Neuronal stem cell (in vitro differentiated cells): ENCODE results near the gene OR4Q2. TPM values are rescaled to one million over a fixed set of nuclear protein-coding genes. Genes with fewer than 3 reads are reported as not detected.
A peak's percentile ranks its signal among the peaks of the same experiment; 100 is the strongest.
"Not testable (repeated sequence)": the region's sequence is repeated elsewhere in the genome, so short reads cannot be mapped to it uniquely, and the experiment has no call there.

Experiments used
- DNase-seq: peaks from one replicate; pipeline ENCODE4 v3.0.0-alpha.2; 2013; ENCODE audit warnings: low spot score
- H2AFZ ChIP-seq: one replicate; pipeline ENCODE4 v1.6.1; 2013; ENCODE audit warnings: mild to moderate bottlenecking, low read length, inconsistent platforms
- H2AK5ac ChIP-seq: 2 replicates; pipeline ENCODE4 v1.6.1; 2013; ENCODE audit warnings: low read depth, mild to moderate bottlenecking, inconsistent platforms, low read length, moderate library complexity, mixed read lengths
- H2BK120ac ChIP-seq: 2 replicates; pipeline ENCODE4 v1.6.1; 2013; ENCODE audit warnings: low read depth, mild to moderate bottlenecking, inconsistent platforms, low read length, moderate library complexity, mixed read lengths
- H2BK12ac ChIP-seq: one replicate; pipeline ENCODE4 v1.6.1; 2013; ENCODE audit warnings: low read length, inconsistent platforms
- H2BK15ac ChIP-seq: 2 replicates; pipeline ENCODE4 v1.6.1; 2013; ENCODE audit warnings: mild to moderate bottlenecking, low read length, inconsistent platforms, mixed read lengths
- H2BK5ac ChIP-seq: one replicate; pipeline ENCODE4 v1.6.1; 2013; ENCODE audit warnings: inconsistent platforms, mild to moderate bottlenecking, low read length, moderate library complexity
- H3K14ac ChIP-seq: one replicate; pipeline ENCODE4 v1.6.1; 2013; ENCODE audit warnings: low read length, inconsistent platforms
- H3K18ac ChIP-seq: 2 replicates; pipeline ENCODE4 v1.6.1; 2013; ENCODE audit warnings: low read length, inconsistent platforms
- H3K23ac ChIP-seq: 2 replicates; pipeline ENCODE4 v1.6.1; 2013; ENCODE audit warnings: low read depth, mild to moderate bottlenecking, mixed read lengths, low read length, inconsistent platforms; ENCODE audit not compliant: poor library complexity
- H3K27ac ChIP-seq: replicated peaks from 3 replicates; pipeline ENCODE4 v1.5.1; 2013; ENCODE audit warnings: low read length, inconsistent platforms
- H3K27me3 ChIP-seq, 3 experiments: 2 replicates each; pipeline ENCODE4 v1.6.1; 2013; ENCODE audit warnings: low read length in 3 of 3, mild to moderate bottlenecking in 2 of 3, inconsistent platforms in 1 of 3, low read depth in 1 of 3, mixed read lengths in 1 of 3, moderate library complexity in 1 of 3; ENCODE audit not compliant: control insufficient read depth in 3 of 3, insufficient read depth in 3 of 3
- H3K36me3 ChIP-seq, 2 donors: replicated peaks in 1 of 2; 2 replicates each; pipeline ENCODE4 v1.6.1; 2013; ENCODE audit warnings: low read length in 2 of 2; ENCODE audit not compliant: control insufficient read depth in 2 of 2, insufficient read depth in 2 of 2
- H3K4ac ChIP-seq: 2 replicates; pipeline ENCODE4 v1.6.1; 2013; ENCODE audit warnings: inconsistent platforms, mild to moderate bottlenecking, low read length, moderate library complexity
- H3K4me1 ChIP-seq, 2 donors: 1 replicate in 1 of 2; 2 replicates in 1 of 2; pipeline ENCODE4 v1.6.1; 2013; ENCODE audit warnings: low read length in 2 of 2, low read depth in 1 of 2; ENCODE audit not compliant: control insufficient read depth in 2 of 2, insufficient read depth in 1 of 2
- H3K4me2 ChIP-seq: one replicate; pipeline ENCODE4 v1.6.1; 2013; ENCODE audit warnings: mild to moderate bottlenecking, low read length, inconsistent platforms; ENCODE audit not compliant: insufficient read depth, poor library complexity, severe bottlenecking
- H3K4me3 ChIP-seq, 2 donors: 2 replicates each; pipeline ENCODE4 v1.5.1; 2013; ENCODE audit warnings: low read length in 2 of 2, mild to moderate bottlenecking in 2 of 2, inconsistent platforms in 1 of 2, moderate library complexity in 1 of 2
- H3K79me1 ChIP-seq: one replicate; pipeline ENCODE4 v1.6.1; 2013; ENCODE audit warnings: low read depth, mild to moderate bottlenecking, inconsistent platforms, low read length, moderate library complexity
- H3K9ac ChIP-seq: one replicate; pipeline ENCODE4 v1.6.1; 2013; ENCODE audit warnings: mild to moderate bottlenecking, low read depth, low read length, inconsistent platforms; ENCODE audit not compliant: poor library complexity
- H3K9me3 ChIP-seq, 2 donors: replicated peaks in 1 of 2; 2 replicates each; pipeline versions ENCODE3 to v1.6.1; 2013; ENCODE audit warnings: low read length in 2 of 2, mild to moderate bottlenecking in 2 of 2, inconsistent platforms in 1 of 2, low read depth in 1 of 2, mixed read lengths in 1 of 2, moderate library complexity in 1 of 2; ENCODE audit not compliant: control insufficient read depth in 2 of 2, insufficient read depth in 1 of 2
- H4K8ac ChIP-seq: one replicate; pipeline ENCODE4 v1.6.1; 2013; ENCODE audit warnings: low read depth, mild to moderate bottlenecking, inconsistent platforms, low read length, moderate library complexity
- H4K91ac ChIP-seq: one replicate; pipeline ENCODE4 v1.6.1; 2013; ENCODE audit warnings: low read length, low read depth, mild to moderate bottlenecking, inconsistent platforms; ENCODE audit not compliant: poor library complexity
- WGBS, 2 donors: extraction: QIAGEN DNeasy Blood & Tissue Kit; methylation state at CpG; one replicate each; pipeline ENCODE4 v1.1.7; 2013; ENCODE audit warnings: missing lambda C conversion rate in 2 of 2, mixed read lengths in 1 of 2; ENCODE audit not compliant: insufficient read length in 2 of 2, insufficient replicate concordance in 1 of 2; ENCODE audit errors: extremely low coverage in 2 of 2; 5-methylcytosine and 5-hydroxymethylcytosine counted together
- polyA plus RNA-seq, 2 experiments: library from polyadenylated mRNA; stranded (reverse); fragments of 200-250 nt; gene quantifications; one replicate each; pipeline ENCODE4 v1.2.3, GENCODE V29; 2013

OR4Q2 gene
- not detected for polyA plus RNA-seq (2013, experiment 1 of 2)
- polyA plus RNA-seq (2013, experiment 2 of 2): not detected

DNA sequence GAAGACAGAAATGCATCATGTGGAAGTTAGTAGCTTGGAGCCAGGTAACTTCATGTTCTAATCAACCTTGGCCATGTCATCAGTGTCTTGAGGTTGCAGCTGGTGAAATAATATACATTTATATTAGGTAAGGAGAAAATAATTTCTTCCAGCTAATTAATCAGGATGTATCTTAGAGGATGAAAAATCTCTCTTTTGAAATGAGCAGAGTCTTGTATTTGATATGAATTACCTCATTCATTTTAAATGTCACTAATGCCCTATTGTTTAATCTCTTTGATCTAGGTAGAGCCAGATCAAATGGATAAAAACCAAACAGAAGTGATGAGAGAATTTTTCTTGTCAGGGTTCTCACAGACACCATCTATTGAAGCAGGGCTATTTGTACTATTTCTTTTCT is at the start of gene OR4Q2:
Gene OR4Q2, plus strand, starts transcription at position 301 of the 400 bp plus-strand sequence.
- no peak within 1 kb of the TSS for H3K4ac ChIP-seq
- H3K18ac ChIP-seq: no peak within 1 kb of the TSS
- no peak within 1 kb of the TSS for H3K9ac ChIP-seq
- H3K4me2 ChIP-seq: no peak within 1 kb of the TSS
- no peak within 1 kb of the TSS for H2AK5ac ChIP-seq
- no peaks in the 10 kb centered on the region for H3K79me1 ChIP-seq
- no peak within 1 kb of the TSS for H2BK12ac ChIP-seq
- H3K14ac ChIP-seq: no peak within 1 kb of the TSS
- H3K23ac ChIP-seq: no peak within 1 kb of the TSS
- H2AFZ ChIP-seq: no peak within 1 kb of the TSS
- no peaks in the 10 kb centered on the region for H3K27me3 ChIP-seq
- peaks cover 0 to 2% of the 10 kb centered on the region in 2 donors for H3K36me3 ChIP-seq
- no peak within 1 kb of the TSS for H2BK120ac ChIP-seq
- H2BK5ac ChIP-seq: no peak within 1 kb of the TSS
- no peaks in the 10 kb centered on the region for H3K4me1 ChIP-seq
- H3K4me3 ChIP-seq: peak within 1 kb of the TSS in 1 of 2 donors; percentile 64
- no peak within 1 kb of the TSS for H2BK15ac ChIP-seq
- no peak within 1 kb of the TSS for H3K27ac ChIP-seq
- H4K91ac ChIP-seq: no peak within 1 kb of the TSS
- DNase-seq: no peak
- H3K9me3 ChIP-seq: peaks cover 0 to 9% of the 10 kb centered on the region in 2 donors
- no peak within 1 kb of the TSS for H4K8ac ChIP-seq

DNA sequence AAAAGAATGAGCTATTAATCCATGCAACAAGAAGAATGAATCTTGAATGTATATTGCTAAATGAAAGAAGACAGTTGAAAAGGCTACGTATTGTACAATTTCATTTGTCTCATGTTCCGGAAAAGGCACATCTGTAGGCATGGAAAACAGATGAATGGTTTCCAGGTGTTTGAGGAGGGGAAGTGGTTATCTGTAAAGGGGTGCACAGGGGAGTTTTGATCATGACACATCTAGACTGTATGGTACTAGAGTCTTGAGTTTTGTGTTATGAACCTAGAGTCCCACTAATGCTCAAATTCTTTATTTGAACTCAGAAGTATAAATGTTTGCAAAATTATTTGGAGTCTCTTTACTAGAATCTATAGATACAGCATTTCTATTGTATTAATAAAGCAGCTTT is 32.2 kb upstream of the OR4Q2 start:
- not testable (repeated sequence) for H3K9ac ChIP-seq, H3K27ac ChIP-seq, H2BK15ac ChIP-seq, H2BK120ac ChIP-seq, H4K8ac ChIP-seq, H3K79me1 ChIP-seq, H3K14ac ChIP-seq, H3K4me3 ChIP-seq, H3K27me3 ChIP-seq, H3K4me1 ChIP-seq, H3K18ac ChIP-seq, H2BK5ac ChIP-seq, H3K4me2 ChIP-seq, H2AK5ac ChIP-seq, DNase-seq, H3K23ac ChIP-seq, H2AFZ ChIP-seq, H3K9me3 ChIP-seq, H3K4ac ChIP-seq, H3K36me3 ChIP-seq, H4K91ac ChIP-seq, H2BK12ac ChIP-seq
- WGBS, 2 donors: no CpG with 5 or more reads among the region's 2 CpGs

DNA sequence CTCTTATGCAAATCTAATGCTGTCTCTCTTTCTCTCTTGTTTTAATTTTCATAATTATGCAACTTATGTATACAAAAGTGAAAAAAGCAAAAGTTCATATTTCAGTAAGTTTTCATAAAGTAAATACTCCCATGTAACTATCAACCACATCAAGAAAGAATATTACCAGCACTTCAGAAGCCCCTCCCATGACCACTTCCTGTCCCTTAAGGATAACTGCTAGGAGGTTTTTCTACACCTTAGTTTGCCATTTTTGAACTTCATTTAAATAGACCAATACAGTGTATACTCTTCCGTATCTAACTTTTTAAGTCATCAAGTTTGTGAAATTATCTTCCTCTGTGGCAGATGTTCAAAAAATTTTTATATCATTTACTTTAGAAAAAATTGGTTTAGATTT is 27.1 kb upstream of the OR4Q2 start:
- Histone ChIP-seq H3K27me3 (no peaks in the 10 kb centered on the region), H3K4me1 (no peaks in the 10 kb centered on the region), H3K79me1 (no peaks in the 10 kb centered on the region), H3K4me3 (no peak overlapping the region), H4K8ac (no peak overlapping the region), H3K36me3 (no peaks in the 10 kb centered on the region), H3K9ac (no peak overlapping the region), H4K91ac (no peak overlapping the region), H3K4ac (no peak overlapping the region), H2AFZ (no peak overlapping the region), H2BK5ac (no peak overlapping the region), H3K4me2 (no peak overlapping the region), H3K9me3 (no peaks in the 10 kb centered on the region), H3K27ac (no peak overlapping the region), H3K23ac (no peak overlapping the region), H3K18ac (no peak overlapping the region), H2BK15ac (no peak overlapping the region), H2AK5ac (no peak overlapping the region), H2BK12ac (no peak overlapping the region), H2BK120ac (no peak overlapping the region), H3K14ac (no peak overlapping the region)
- WGBS, 2 donors: no CpG with 5 or more reads among the region's 1 CpG
- no peak for DNase-seq

DNA sequence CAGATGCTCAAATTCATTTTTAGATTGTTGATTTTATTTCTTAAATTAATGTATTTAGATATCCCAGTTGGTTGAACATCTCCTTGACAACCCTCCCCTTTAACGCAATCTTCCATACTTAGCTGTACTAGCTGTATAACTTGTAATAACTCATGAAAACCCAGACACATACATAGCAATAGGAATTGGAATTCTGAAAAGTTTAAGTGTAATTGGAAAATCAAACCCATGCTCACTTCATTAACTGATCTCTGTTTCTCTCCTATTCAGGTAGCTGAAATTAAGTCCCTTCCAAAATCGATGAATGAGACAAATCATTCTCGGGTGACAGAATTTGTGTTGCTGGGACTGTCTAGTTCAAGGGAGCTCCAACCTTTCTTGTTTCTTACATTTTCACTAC is 26.7 kb upstream of the OR4Q2 start, which contains the start of gene OR4K15:
Gene OR4K15, plus strand, starts transcription at position 301 of the 400 bp plus-strand sequence. Its CDS starts 0 bp downstream, at position 301.
- no peak within 1 kb of the TSS for H3K4me2 ChIP-seq
- no peak within 1 kb of the TSS for H3K23ac ChIP-seq
- H3K4ac ChIP-seq: no peak within 1 kb of the TSS
- H3K4me3 ChIP-seq: no peak within 1 kb of the TSS
- H2BK12ac ChIP-seq: no peak within 1 kb of the TSS
- no peak within 1 kb of the TSS for H4K91ac ChIP-seq
- H2BK5ac ChIP-seq: no peak within 1 kb of the TSS
- no peaks in the 10 kb centered on the region for H3K79me1 ChIP-seq
- H4K8ac ChIP-seq: no peak within 1 kb of the TSS
- H3K18ac ChIP-seq: no peak within 1 kb of the TSS
- no peaks in the 10 kb centered on the region for H3K36me3 ChIP-seq
- H3K27ac ChIP-seq: no peak within 1 kb of the TSS
- no peak for DNase-seq
- no peaks in the 10 kb centered on the region for H3K27me3 ChIP-seq
- H2BK15ac ChIP-seq: no peak within 1 kb of the TSS
- no CpG with 5 or more reads among the region's 3 CpGs for WGBS, 2 donors
- no peaks in the 10 kb centered on the region for H3K4me1 ChIP-seq
- H3K9me3 ChIP-seq: no peaks in the 10 kb centered on the region
- no peak within 1 kb of the TSS for H2AK5ac ChIP-seq
- no peak within 1 kb of the TSS for H3K14ac ChIP-seq
- H2BK120ac ChIP-seq: no peak within 1 kb of the TSS
- no peak within 1 kb of the TSS for H3K9ac ChIP-seq
- H2AFZ ChIP-seq: no peak within 1 kb of the TSS
